ENCODE data around the gene RUBCN. TPM values are rescaled to one million over a fixed set of nuclear protein-coding genes. Genes with fewer than 3 reads are reported as not detected.
"Not testable (repeated sequence)": the region's sequence is repeated elsewhere in the genome, so short reads cannot be mapped to it uniquely, and the experiment has no call there.

Gene RUBCN
- total and polyA plus RNA-seq, 4 donors, result 25.6 to 58.2 (median 37.6) TPM

DNA sequence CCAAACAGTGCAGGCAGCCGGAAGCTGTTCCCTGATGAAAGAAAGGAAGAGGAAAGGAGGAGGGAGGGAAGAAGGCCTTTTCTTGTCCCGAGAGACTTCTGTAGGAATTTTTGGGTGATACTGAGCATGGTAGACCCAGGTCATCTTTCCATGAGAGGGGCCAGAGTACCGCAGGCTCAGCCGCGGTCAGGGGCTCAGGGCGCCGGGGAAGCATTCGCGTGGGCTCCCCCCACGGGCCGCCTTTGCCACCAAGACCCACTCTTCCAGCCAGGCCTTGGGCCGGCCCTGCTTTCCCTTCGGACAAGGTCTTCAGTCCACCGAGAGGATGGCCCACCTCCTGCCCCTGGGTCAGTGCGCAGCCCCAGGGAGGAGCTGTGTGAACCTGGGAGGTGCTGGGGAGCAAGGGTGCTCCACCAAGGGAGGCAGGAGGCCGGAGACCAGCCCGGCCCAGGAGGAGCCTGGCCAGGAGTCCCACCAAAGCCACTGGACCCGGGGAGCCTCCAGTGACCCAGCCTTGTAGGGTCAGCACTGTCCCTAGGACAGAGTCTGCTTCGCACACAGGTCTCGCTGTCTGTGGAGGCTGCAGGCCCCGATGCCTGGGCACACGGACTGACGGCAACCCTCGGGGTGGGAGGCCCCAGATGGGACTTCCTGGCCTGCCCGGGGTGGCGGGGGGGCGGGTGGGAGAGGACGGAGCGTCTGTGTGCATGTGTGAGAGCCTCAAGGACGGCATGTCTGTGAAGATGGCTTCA lies 79.0 kb downstream of the RUBCN start:
- DNase-seq (ENCODE audit: low read depth in 4 of 6, low spot score in 6 of 6); H3K4me1 ChIP-seq (ENCODE audit: control insufficient read depth, insufficient read depth, low read length); H3K4me3 ChIP-seq (ENCODE audit: low read depth, low read length); H3K9me3 ChIP-seq (ENCODE audit: control insufficient read depth, insufficient read depth, low read length); H3K27ac ChIP-seq (ENCODE audit: low read depth, low read length); H3K36me3 ChIP-seq (ENCODE audit: control insufficient read depth, insufficient read depth, low read length); H3K27me3 ChIP-seq (ENCODE audit: control insufficient read depth, insufficient read depth, low read length): not testable (repeated sequence)
- WGBS (ENCODE audit: insufficient coverage), result 93% methylated on average over 3 of the region's 30 CpGs

- H3K36me3 ChIP-seq (ENCODE audit: control insufficient read depth, insufficient read depth, low read length); H3K4me1 ChIP-seq (ENCODE audit: control insufficient read depth, insufficient read depth, low read length); H3K4me3 ChIP-seq (ENCODE audit: low read depth, low read length): not testable (repeated sequence)
Measured at GRCh38 chr3:197656960-197657359, 79.7 kb downstream of the RUBCN start.

GRCh38 chr3:197656129-197656528 lies 80.6 kb downstream of the RUBCN start:
- not testable (repeated sequence) for H3K4me1 ChIP-seq (ENCODE audit: control insufficient read depth, insufficient read depth, low read length); H3K4me3 ChIP-seq (ENCODE audit: low read depth, low read length)
- WGBS (ENCODE audit: insufficient coverage), result 89% methylated on average over 1 of the region's 3 CpGs

More at GRCh38 chr3:197656960-197657359, 79.7 kb downstream of the RUBCN start:
- H3K9me3 ChIP-seq (ENCODE audit: control insufficient read depth, insufficient read depth, low read length); H3K27me3 ChIP-seq (ENCODE audit: control insufficient read depth, insufficient read depth, low read length); DNase-seq (ENCODE audit: low read depth in 4 of 6, low spot score in 6 of 6); H3K27ac ChIP-seq (ENCODE audit: low read depth, low read length): not testable (repeated sequence)
- 97% methylated on average over 7 of the region's 12 CpGs for WGBS (ENCODE audit: insufficient coverage)

GRCh38 chr3:197654998-197655330 lies 81.7 kb downstream of the RUBCN start:
- no CpG with 5 or more reads among the region's 22 CpGs for WGBS (ENCODE audit: insufficient coverage)
- H3K27ac ChIP-seq (ENCODE audit: low read depth, low read length); H3K4me3 ChIP-seq (ENCODE audit: low read depth, low read length): not testable (repeated sequence)

More at GRCh38 chr3:197656129-197656528, 80.6 kb downstream of the RUBCN start:
- not testable (repeated sequence) for DNase-seq (ENCODE audit: low read depth in 4 of 6, low spot score in 6 of 6); H3K36me3 ChIP-seq (ENCODE audit: control insufficient read depth, insufficient read depth, low read length); H3K27me3 ChIP-seq (ENCODE audit: control insufficient read depth, insufficient read depth, low read length); H3K27ac ChIP-seq (ENCODE audit: low read depth, low read length); H3K9me3 ChIP-seq (ENCODE audit: control insufficient read depth, insufficient read depth, low read length)

DNA sequence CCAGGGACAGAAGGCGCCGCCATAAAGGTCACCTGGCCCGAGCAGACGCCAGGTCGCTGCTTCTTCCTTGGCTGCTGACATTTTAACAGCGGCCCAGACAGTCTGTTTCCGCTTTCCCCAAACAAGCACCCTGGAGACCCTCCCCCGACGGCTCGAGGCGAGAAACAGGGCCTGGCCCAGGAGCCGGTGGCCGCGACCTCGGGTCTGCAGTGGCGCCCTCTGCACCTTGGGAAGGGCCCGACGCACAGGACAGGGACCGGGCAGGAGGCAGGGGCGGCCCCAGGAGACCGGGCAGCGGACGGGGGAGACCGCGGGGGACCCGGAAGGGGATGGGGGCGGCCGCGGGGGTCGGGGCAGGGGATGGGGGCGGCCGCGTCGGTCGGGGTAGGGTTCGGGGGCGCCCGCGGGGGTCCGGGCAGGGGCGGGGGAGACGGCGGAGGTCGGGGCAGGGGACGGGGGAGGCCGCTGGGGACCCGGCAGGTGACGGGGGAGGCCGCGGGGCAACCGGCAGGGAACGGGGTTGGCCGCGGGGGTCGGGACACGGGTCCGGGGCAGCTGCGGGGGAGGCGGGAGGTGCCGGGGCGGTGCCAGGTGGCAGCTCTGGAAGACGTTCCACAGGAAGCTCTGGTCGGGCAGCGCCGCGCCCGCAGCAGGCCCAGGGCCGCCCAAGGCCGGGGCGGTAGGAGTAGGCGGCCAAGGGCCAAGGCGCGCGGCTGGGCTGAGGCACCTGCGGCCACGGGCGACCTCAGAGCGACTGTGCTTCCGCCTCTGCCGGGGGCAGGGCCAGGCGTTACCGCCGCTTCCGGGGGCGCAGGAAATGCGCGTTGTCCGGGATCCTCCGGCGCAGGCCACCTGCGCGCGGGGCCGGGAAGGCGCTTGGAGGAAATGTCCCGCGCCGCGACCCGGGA lies 82.4 kb downstream of the RUBCN start:
- 3% methylated on average over 7 of the region's 100 CpGs for WGBS (ENCODE audit: insufficient coverage)
- DNase-seq (ENCODE audit: low read depth in 4 of 6, low spot score in 6 of 6); H3K36me3 ChIP-seq (ENCODE audit: control insufficient read depth, insufficient read depth, low read length); H3K27ac ChIP-seq (ENCODE audit: low read depth, low read length); H3K4me1 ChIP-seq (ENCODE audit: control insufficient read depth, insufficient read depth, low read length); H3K27me3 ChIP-seq (ENCODE audit: control insufficient read depth, insufficient read depth, low read length); H3K4me3 ChIP-seq (ENCODE audit: low read depth, low read length); H3K9me3 ChIP-seq (ENCODE audit: control insufficient read depth, insufficient read depth, low read length): not testable (repeated sequence)

More at GRCh38 chr3:197654998-197655330, 81.7 kb downstream of the RUBCN start:
- not testable (repeated sequence) for H3K36me3 ChIP-seq (ENCODE audit: control insufficient read depth, insufficient read depth, low read length); H3K4me1 ChIP-seq (ENCODE audit: control insufficient read depth, insufficient read depth, low read length); H3K27me3 ChIP-seq (ENCODE audit: control insufficient read depth, insufficient read depth, low read length); DNase-seq (ENCODE audit: low read depth in 4 of 6, low spot score in 6 of 6); H3K9me3 ChIP-seq (ENCODE audit: control insufficient read depth, insufficient read depth, low read length)

DNA sequence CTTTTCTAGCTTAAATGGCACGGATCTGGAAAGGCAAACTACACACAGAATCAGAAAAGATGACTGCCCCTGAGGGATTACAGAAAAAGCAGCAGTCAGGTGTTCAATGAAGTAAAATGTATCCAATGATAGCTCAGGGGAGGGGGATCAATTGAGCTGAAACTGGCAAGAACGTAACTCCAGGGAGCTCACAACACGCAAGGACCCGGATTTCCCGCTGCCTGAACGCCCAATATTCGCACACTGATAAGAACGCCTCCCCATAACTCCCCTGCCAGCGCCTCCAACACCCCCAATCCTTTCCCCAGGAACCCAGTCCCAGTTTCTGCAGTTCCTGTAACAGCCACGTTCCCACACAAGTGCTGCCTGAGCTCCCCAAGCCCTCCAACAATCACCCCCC lies 83.8 kb downstream of the RUBCN start:
- not testable (repeated sequence) for H3K36me3 ChIP-seq (ENCODE audit: control insufficient read depth, insufficient read depth, low read length); H3K27ac ChIP-seq (ENCODE audit: low read depth, low read length); DNase-seq (ENCODE audit: low read depth in 4 of 6, low spot score in 6 of 6); H3K27me3 ChIP-seq (ENCODE audit: control insufficient read depth, insufficient read depth, low read length); H3K9me3 ChIP-seq (ENCODE audit: control insufficient read depth, insufficient read depth, low read length); H3K4me3 ChIP-seq (ENCODE audit: low read depth, low read length); H3K4me1 ChIP-seq (ENCODE audit: control insufficient read depth, insufficient read depth, low read length)
- no CpG with 5 or more reads among the region's 10 CpGs for whole genome bisulfite sequencing (ENCODE audit: insufficient coverage)

DNA sequence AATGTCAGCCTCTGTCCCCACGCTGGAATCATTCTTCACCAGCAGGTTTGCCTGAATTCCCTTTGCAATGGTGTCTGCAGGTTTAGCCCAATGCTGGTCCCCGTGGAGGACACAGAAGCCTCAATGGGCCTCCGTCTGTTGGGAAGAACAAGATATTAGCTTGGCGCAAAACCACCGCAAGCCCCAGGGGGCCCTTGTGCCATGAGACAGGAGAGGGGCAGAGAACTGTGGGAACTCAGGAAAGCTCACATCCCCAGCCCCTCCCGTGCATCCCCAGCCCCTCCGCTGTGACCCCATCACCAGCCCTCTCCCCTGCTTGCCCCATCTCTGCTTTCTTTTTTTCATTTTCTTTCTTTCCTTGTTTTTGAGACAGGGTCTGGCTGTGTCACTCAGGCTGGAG lies 89.1 kb downstream of the RUBCN start:
- H3K27me3 ChIP-seq (ENCODE audit: control insufficient read depth, insufficient read depth, low read length); H3K4me3 ChIP-seq (ENCODE audit: low read depth, low read length); H3K4me1 ChIP-seq (ENCODE audit: control insufficient read depth, insufficient read depth, low read length); DNase-seq (ENCODE audit: low read depth in 4 of 6, low spot score in 6 of 6); H3K9me3 ChIP-seq (ENCODE audit: control insufficient read depth, insufficient read depth, low read length); H3K36me3 ChIP-seq (ENCODE audit: control insufficient read depth, insufficient read depth, low read length); H3K27ac ChIP-seq (ENCODE audit: low read depth, low read length): not testable (repeated sequence)
- WGBS (ENCODE audit: insufficient coverage), result no CpG with 5 or more reads among the region's 7 CpGs

DNA sequence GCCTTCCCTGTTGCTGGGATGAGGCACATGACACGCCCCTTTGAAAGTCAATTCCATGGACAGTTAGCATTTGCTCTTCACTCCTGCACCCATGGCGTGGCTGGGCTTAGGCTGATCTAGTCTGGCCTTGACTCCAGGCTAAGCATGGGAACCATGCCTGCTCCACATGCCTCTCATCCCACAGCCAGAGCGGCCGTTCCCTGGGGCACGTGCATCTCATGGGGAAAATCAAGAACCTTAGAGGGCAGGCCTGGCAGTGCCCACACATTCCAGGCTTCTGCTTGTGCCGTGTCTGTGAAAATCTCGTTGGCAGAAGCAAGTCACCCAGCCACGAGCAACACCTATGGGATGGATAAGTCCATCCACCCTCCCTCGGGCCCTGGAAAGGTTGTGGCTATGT lies 89.5 kb downstream of the RUBCN start:
- not testable (repeated sequence) for H3K27ac ChIP-seq (ENCODE audit: low read depth, low read length)
- 95% methylated on average over 4 of the region's 9 CpGs for WGBS (ENCODE audit: insufficient coverage)

DNA sequence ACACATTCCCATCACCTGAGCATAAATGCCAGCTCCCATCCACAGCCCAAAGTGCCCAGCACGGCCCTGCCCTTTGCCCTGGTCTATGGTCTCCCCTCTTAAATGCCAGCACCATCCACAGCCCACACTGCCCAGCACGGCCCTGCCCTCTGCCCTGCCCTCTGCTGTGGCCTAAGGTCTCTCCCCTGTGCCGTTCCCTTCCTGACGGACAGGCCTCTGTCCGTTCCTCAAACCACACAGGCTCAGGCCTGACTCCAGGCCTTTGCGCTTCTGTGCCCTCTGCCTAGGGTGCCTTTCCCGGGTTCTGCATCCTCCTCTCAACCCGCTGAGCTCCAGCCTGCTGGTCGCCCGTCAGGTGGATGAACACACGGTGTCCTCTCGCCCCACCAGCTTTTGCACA lies 90.4 kb downstream of the RUBCN start:
- H3K27ac ChIP-seq (ENCODE audit: low read depth, low read length); H3K4me1 ChIP-seq (ENCODE audit: control insufficient read depth, insufficient read depth, low read length); DNase-seq (ENCODE audit: low read depth in 4 of 6, low spot score in 6 of 6); H3K9me3 ChIP-seq (ENCODE audit: control insufficient read depth, insufficient read depth, low read length); H3K27me3 ChIP-seq (ENCODE audit: control insufficient read depth, insufficient read depth, low read length); H3K4me3 ChIP-seq (ENCODE audit: low read depth, low read length); H3K36me3 ChIP-seq (ENCODE audit: control insufficient read depth, insufficient read depth, low read length): not testable (repeated sequence)
- 97% methylated on average over 8 of the region's 12 CpGs for WGBS (ENCODE audit: insufficient coverage)

More for the DNA sequence above, 89.5 kb downstream of the RUBCN start:
- H3K9me3 ChIP-seq (ENCODE audit: control insufficient read depth, insufficient read depth, low read length); H3K4me1 ChIP-seq (ENCODE audit: control insufficient read depth, insufficient read depth, low read length); H3K36me3 ChIP-seq (ENCODE audit: control insufficient read depth, insufficient read depth, low read length); H3K4me3 ChIP-seq (ENCODE audit: low read depth, low read length); H3K27me3 ChIP-seq (ENCODE audit: control insufficient read depth, insufficient read depth, low read length); DNase-seq (ENCODE audit: low read depth in 4 of 6, low spot score in 6 of 6): not testable (repeated sequence)

DNA sequence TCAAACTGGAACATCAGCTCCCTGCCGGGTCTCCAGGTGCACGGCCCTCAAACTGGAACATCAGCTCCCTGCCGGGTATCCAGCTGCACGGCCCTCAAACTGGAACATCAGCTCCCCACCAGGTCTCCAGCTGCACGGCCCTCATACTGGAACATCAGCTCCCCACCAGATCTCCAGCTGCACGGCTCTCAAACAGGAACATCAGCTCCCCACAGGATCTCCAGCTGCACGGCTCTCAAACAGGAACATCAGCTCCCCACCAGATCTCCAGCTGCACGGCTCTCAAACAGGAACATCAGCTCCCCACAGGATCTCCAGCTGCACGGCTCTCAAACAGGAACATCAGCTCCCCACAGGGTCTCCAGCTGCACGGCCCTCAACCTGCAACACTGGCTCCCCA lies 99.1 kb downstream of the RUBCN start:
- not testable (repeated sequence) for H3K4me3 ChIP-seq (ENCODE audit: low read depth, low read length); H3K9me3 ChIP-seq (ENCODE audit: control insufficient read depth, insufficient read depth, low read length); H3K36me3 ChIP-seq (ENCODE audit: control insufficient read depth, insufficient read depth, low read length); H3K27me3 ChIP-seq (ENCODE audit: control insufficient read depth, insufficient read depth, low read length); DNase-seq (ENCODE audit: low read depth in 4 of 6, low spot score in 6 of 6); H3K27ac ChIP-seq (ENCODE audit: low read depth, low read length); H3K4me1 ChIP-seq (ENCODE audit: control insufficient read depth, insufficient read depth, low read length)
- 75% methylated on average over 8 of the region's 10 CpGs for WGBS (ENCODE audit: insufficient coverage)

Measured in spinal cord (tissue), 10 donors.